Stromal cell of bone marrow (primary cell): Measurements from ENCODE around the gene WFS1.

Experiments
- DNase-seq: peaks from one replicate; pipeline ENCODE4 v3.0.0-alpha.2; 2012; ENCODE audit warnings: low read depth

Gene WFS1

GRCh38 chr4:6324999-6325787 lies 55.5 kb downstream of the WFS1 start:
- no peak for DNase-seq

- no peak for DNase-seq
These were observed 56.2 kb downstream of the WFS1 start for GRCh38 chr4:6325788-6326290.

- DNase-seq = no peak
These were observed 56.8 kb downstream of the WFS1 start for GRCh38 chr4:6326312-6327060.

- peak; percentile 27 for DNase-seq
These were observed 57.7 kb downstream of the WFS1 start for GRCh38 chr4:6327220-6327917.

GRCh38 chr4:6328526-6328925 lies 58.9 kb downstream of the WFS1 start:
- DNase-seq = no peak

- no peak for DNase-seq
These were observed 60.1 kb downstream of the WFS1 start for GRCh38 chr4:6329478-6330383.

- no peak for DNase-seq
These were observed 60.7 kb downstream of the WFS1 start for GRCh38 chr4:6330384-6330767.

- DNase-seq = no peak
These were observed 61.4 kb downstream of the WFS1 start for GRCh38 chr4:6331018-6331417.

GRCh38 chr4:6331468-6331867 lies 61.8 kb downstream of the WFS1 start:
- DNase-seq = no peak

- DNase-seq = no peak
These were observed 62.5 kb downstream of the WFS1 start for GRCh38 chr4:6332042-6332668.

- DNase-seq = no peak
These were observed 63.0 kb downstream of the WFS1 start for GRCh38 chr4:6332669-6333050.

GRCh38 chr4:6333301-6334202 lies 63.9 kb downstream of the WFS1 start:
- no peak for DNase-seq

- no peak for DNase-seq
These were observed 64.7 kb downstream of the WFS1 start for GRCh38 chr4:6334203-6334887.

- DNase-seq = no peak
These were observed 65.5 kb downstream of the WFS1 start for GRCh38 chr4:6335040-6335590.

- no peak for DNase-seq
These were observed 66.5 kb downstream of the WFS1 start for GRCh38 chr4:6336166-6336565.

- no peak for DNase-seq
These were observed 67.8 kb downstream of the WFS1 start for GRCh38 chr4:6337331-6337935.

GRCh38 chr4:6338175-6338950 lies 68.7 kb downstream of the WFS1 start:
- no peak for DNase-seq
